ENCODE data around the gene PPP1R1C. TPM values are rescaled to one million over a fixed set of nuclear protein-coding genes. Genes with fewer than 3 reads are reported as not detected.

Gene PPP1R1C
- total RNA-seq, 1 experiment from 2014 or later = 3.4 TPM

- ChIA-PET POLR2A (no interaction called here), CTCF (interaction anchor here (1.8 kb wide), 1 partner anchor 8 kb away, joined by 7 read pairs; no protein-coding TSS in a partner anchor)
- no peak overlapping the region for H3K4me3 Mint-ChIP-seq
- no peaks in the 10 kb centered on the region for H3K36me3 Mint-ChIP-seq
- H3K27ac Mint-ChIP-seq = no peak overlapping the region
- H3K9me3 Mint-ChIP-seq = peaks cover 10% of the 10 kb centered on the region
- ATAC-seq = no peak
- H3K27me3 Mint-ChIP-seq (ENCODE audit: low read depth) = no peaks in the 10 kb centered on the region
- no peak for DNase-seq (ENCODE audit: low spot score)
- TF ChIP-seq, protein P1, sequence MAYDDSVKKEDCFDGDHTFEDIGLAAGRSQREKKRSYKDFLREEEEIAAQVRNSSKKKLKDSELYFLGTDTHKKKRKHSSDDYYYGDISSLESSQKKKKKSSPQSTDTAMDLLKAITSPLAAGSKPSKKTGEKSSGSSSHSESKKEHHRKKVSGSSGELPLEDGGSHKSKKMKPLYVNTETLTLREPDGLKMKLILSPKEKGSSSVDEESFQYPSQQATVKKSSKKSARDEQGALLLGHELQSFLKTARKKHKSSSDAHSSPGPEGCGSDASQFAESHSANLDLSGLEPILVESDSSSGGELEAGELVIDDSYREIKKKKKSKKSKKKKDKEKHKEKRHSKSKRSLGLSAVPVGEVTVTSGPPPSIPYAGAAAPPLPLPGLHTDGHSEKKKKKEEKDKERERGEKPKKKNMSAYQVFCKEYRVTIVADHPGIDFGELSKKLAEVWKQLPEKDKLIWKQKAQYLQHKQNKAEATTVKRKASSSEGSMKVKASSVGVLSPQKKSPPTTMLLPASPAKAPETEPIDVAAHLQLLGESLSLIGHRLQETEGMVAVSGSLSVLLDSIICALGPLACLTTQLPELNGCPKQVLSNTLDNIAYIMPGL (CRISPR knock-in tag; IDR thresholded peaks at IDR 0.05) = no peak
- no peak for TF ChIP-seq ATF1 (CRISPR knock-in tag; IDR thresholded peaks at IDR 0.05)
- TF ChIP-seq ATF3 (CRISPR knock-in tag; conservative IDR thresholded peaks at IDR 0.05) = no peak
- no peak for TF ChIP-seq KAT7 (CRISPR knock-in tag; IDR thresholded peaks at IDR 0.05; ENCODE audit: borderline replicate concordance)
- no peak for TF ChIP-seq ZNF425 (CRISPR knock-in tag; conservative IDR thresholded peaks at IDR 0.05)
- TF ChIP-seq USF1 (CRISPR knock-in tag; IDR thresholded peaks at IDR 0.05) = no peak
- H3K4me1 Mint-ChIP-seq = peaks cover 4% of the 10 kb centered on the region; the same call in 1 of the 2 replicates
Measured at GRCh38 chr2:181962142-181962541, 23.5 kb upstream of the PPP1R1C start.

DNA sequence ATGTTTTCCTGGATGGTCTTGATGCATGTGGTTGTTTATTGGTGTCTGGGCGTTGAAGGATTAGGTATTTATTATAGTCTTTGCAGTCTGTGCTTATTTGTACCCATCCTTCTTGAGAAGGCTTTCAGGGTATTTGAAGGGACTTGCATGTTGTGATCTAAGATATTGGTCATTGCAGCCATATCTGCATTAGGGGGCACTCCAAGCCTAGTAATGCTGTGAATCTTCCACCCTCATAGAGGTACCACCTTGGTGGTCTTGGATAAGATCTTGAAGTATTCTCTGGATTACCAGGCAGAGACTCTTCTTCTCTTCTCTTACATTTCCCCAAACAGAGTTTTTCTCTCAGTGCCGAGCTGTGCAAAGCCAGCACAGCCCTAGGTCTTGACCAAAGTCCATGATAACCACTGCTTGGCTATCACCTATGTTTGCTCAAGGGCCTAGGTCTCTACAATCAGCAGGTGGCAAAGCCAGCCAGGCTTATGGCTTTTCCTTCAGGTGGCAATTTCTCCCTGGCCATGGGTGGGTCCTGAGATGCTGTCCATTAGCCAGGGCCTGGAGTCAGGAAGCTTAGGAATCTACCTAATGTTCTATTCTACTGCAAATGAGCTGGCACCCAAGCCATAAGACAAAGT lies 15.4 kb upstream of the PPP1R1C start:
- H3K4me3 Mint-ChIP-seq = no peak overlapping the region
- ChIA-PET POLR2A (no interaction called here), CTCF (interaction anchor here (1.2 kb wide), 1 partner anchor 15 kb away, joined by 3 read pairs; no protein-coding TSS in a partner anchor)
- DNase-seq (ENCODE audit: low spot score) (no peak), ATAC-seq (peak; percentile 71)
- H3K36me3 Mint-ChIP-seq = no peaks in the 10 kb centered on the region
- H3K27ac Mint-ChIP-seq = no peak overlapping the region
- no peaks in the 10 kb centered on the region for H3K27me3 Mint-ChIP-seq (ENCODE audit: low read depth)
- H3K9me3 Mint-ChIP-seq = no peaks in the 10 kb centered on the region
- no peaks in the 10 kb centered on the region for H3K4me1 Mint-ChIP-seq
- no peak for TF ChIP-seq TEAD4 (CRISPR knock-in tag; IDR thresholded peaks at IDR 0.05)
- no peak for TF ChIP-seq ESRRA (CRISPR knock-in tag; IDR thresholded peaks at IDR 0.05; ENCODE audit: borderline replicate concordance)
- TF ChIP-seq IRF1 (CRISPR knock-in tag; IDR thresholded peaks at IDR 0.05) = no peak
- TF ChIP-seq NR3C1 (CRISPR knock-in tag; conservative IDR thresholded peaks at IDR 0.05; ENCODE audit: low read depth) = no peak
- no peak for TF ChIP-seq E2F4 (CRISPR knock-in tag; IDR thresholded peaks at IDR 0.05; ENCODE audit: borderline replicate concordance, low read depth)
- no peak for TF ChIP-seq ERG (CRISPR knock-in tag; IDR thresholded peaks at IDR 0.05)
- TF ChIP-seq, protein P2, sequence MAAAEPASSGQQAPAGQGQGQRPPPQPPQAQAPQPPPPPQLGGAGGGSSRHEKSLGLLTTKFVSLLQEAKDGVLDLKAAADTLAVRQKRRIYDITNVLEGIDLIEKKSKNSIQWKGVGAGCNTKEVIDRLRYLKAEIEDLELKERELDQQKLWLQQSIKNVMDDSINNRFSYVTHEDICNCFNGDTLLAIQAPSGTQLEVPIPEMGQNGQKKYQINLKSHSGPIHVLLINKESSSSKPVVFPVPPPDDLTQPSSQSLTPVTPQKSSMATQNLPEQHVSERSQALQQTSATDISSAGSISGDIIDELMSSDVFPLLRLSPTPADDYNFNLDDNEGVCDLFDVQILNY (CRISPR knock-in tag; IDR thresholded peaks at IDR 0.05) = no peak
- no peak for TF ChIP-seq SOX15 (CRISPR knock-in tag; IDR thresholded peaks at IDR 0.05)
- TF ChIP-seq, protein P3, sequence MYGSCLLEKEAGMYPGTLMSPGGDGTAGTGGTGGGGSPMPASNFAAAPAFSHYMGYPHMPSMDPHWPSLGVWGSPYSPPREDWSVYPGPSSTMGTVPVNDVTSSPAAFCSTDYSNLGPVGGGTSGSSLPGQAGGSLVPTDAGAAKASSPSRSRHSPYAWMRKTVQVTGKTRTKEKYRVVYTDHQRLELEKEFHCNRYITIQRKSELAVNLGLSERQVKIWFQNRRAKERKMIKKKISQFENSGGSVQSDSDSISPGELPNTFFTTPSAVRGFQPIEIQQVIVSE (CRISPR knock-in tag; IDR thresholded peaks at IDR 0.05; ENCODE audit: borderline replicate concordance) = no peak
- no peak for TF ChIP-seq ZNF416 (CRISPR knock-in tag; IDR thresholded peaks at IDR 0.05)
- TF ChIP-seq CBFB (CRISPR knock-in tag; IDR thresholded peaks at IDR 0.05; ENCODE audit: low read depth) = no peak
- no peak for TF ChIP-seq ATF2 (CRISPR knock-in tag; IDR thresholded peaks at IDR 0.05; ENCODE audit: borderline replicate concordance, low read depth)
- TF ChIP-seq ZNF671 (CRISPR knock-in tag; IDR thresholded peaks at IDR 0.05) = no peak
- TF ChIP-seq USF2 (CRISPR knock-in tag; IDR thresholded peaks at IDR 0.05) = no peak
- no peak for TF ChIP-seq ATF1 (CRISPR knock-in tag; IDR thresholded peaks at IDR 0.05)
- no peak for TF ChIP-seq FOXK1 (CRISPR knock-in tag; IDR thresholded peaks at IDR 0.05)
